GM19023 (cell line): ENCODE results near the gene DLGAP1.

Experiments
- ATAC-seq: cut with Tn5 transposase; IDR thresholded peaks from one replicate; pipeline ENCODE4 v1.9.1; 2021; ENCODE audit warnings: mild to moderate bottlenecking, moderate library complexity; ENCODE audit not compliant: unreplicated experiment

Gene DLGAP1

GRCh38 chr18:4245456-4245855 lies 209.7 kb downstream of the DLGAP1 start:
- no peak for ATAC-seq

GRCh38 chr18:4242431-4243161 lies 212.5 kb downstream of the DLGAP1 start:
- no peak for ATAC-seq

GRCh38 chr18:4241090-4241617 lies 214.0 kb downstream of the DLGAP1 start:
- ATAC-seq: no peak

- ATAC-seq: no peak
These were observed 216.1 kb downstream of the DLGAP1 start for GRCh38 chr18:4238966-4239365.

DNA sequence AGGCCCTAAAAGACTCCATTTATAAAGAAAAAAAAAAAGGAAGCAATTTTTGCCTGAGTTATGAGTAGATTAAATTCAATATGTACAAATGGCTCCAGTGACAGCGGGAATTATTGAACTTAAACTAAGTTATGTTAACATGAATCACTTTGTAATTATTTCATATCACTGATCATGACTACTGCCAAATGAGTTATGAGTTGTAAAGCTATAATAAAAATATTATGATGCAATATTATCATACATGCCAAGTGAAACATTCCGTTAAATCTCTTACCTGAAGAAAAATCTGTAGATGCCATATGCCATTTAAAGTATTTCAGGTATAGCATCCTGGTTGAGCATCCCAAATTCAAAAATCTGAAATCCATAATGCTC lies 217.5 kb downstream of the DLGAP1 start:
- no peak for ATAC-seq

GRCh38 chr18:4236940-4237663 lies 218.0 kb downstream of the DLGAP1 start:
- no peak for ATAC-seq

DNA sequence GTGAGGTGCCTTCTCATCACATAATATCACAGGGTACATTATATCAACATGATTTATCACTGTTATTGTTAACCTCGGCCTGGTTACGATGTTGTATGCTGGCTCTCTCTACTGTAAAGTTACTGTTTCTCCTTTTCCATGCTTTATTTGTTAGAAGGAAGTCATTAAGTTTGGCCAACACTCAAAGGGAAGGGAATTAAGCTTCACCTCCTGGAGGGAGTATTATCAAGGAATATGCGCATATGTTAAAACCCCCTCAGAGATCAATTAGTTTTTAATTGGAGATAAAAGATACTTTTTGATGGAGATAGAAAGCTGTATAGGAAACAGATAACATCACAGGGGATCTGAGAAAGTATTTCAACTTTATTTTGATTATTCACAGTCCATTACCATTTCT lies 221.6 kb downstream of the DLGAP1 start:
- no peak for ATAC-seq

DNA sequence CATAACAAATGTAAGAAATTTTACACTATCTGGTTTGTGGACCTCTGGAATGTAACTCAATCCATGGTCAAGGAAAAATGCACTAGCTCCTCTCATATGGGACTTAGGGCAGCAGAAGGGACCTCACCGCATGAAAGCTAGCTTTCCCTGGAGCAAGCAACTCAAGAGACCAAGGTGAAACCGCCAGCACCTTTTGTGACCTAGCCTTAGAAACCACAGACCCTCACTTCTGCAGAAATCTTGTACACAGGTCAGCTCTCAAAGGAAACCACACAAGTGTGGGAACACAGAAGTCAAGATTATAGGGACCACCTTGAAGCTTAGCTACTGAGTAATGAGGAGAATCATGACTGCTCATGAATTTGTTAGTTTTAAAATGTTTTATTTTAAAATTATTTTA lies 222.5 kb downstream of the DLGAP1 start:
- no peak for ATAC-seq

DNA sequence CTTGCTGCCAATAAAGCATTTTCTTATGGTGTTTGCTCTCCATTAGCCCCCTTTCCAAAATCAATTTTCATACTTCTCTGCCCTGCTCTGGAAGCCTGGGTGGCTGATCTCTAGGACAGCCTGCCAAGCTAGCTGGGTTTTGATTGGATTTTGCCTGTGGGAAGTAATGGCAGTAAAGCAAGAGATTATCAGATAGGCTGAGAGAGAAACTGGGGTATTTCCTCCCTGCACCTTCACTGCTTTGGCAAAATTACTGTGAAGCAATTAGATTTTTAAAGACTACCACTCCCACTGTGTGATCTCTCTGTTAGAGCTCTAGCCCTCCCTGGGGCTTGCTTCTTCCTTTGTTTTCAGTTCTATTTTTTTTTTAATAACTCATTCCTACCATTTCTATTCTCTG lies 223.8 kb downstream of the DLGAP1 start:
- ATAC-seq: no peak

DNA sequence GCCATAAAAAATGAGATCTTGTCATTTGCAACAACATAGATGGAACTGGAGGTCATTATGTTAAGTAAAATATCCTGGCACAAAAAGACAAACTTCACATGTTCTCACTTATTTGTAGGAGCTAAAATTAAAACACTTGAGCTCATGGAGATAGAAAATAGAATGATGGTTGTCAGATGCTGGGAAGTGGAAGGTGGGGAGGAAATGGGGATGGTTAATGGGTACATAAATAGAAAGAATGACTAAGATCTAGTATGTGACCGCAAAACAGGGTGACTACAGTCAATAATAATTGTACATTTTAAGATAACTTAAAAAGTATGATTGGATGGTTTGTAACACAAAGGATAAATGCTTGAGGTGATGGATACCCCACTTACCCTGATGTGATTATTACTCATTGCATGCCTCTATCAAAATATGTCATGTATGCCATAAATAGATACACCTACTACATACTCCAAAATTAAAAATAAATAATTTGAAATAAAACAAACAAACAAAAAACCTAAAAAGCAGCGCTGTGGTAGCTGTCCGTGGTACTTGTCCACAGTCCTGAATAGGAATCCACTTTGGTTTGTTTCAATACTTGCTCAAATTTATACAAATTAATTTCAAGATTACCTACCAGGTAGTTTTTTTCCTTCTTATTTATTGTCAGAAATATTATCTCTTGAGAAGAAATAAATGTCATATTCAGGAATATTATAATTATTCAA lies 224.5 kb downstream of the DLGAP1 start:
- no peak for ATAC-seq

GRCh38 chr18:4224031-4224704 lies 230.9 kb downstream of the DLGAP1 start:
- ATAC-seq: no peak

DNA sequence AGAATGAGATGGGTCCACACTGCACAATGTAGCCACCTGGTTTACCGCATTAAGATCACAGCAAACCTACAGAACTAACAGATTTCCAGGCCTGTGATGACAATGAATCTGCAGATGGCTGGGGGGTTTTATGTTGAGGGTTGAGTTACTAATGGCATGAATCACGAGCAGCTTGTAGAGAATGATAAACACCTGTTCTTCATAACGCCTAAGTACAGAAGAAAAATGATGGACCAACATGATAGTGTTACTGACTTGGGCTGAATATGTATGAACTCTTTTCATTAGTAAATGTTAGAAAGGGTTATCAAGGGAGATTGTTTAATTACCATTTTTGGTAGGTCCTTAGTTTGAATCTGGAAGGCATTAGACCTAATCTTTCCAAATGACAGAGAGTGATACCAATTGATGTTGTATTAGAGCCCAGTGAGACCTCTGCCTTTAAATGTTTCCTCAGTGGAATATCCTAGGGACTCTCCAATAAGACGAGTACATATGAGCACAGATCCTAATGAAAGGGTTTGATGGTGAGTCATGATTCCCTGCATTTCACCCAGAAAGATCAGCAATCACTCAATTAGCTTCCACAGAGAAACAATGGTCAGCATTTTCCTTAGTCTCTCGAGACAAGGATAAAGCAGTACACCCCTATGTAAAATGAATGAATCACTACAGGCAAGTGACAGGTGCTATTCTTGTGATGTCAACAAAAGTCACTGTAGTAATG lies 243.8 kb downstream of the DLGAP1 start:
- no peak for ATAC-seq

GRCh38 chr18:4208366-4208765 lies 246.7 kb downstream of the DLGAP1 start:
- no peak for ATAC-seq

DNA sequence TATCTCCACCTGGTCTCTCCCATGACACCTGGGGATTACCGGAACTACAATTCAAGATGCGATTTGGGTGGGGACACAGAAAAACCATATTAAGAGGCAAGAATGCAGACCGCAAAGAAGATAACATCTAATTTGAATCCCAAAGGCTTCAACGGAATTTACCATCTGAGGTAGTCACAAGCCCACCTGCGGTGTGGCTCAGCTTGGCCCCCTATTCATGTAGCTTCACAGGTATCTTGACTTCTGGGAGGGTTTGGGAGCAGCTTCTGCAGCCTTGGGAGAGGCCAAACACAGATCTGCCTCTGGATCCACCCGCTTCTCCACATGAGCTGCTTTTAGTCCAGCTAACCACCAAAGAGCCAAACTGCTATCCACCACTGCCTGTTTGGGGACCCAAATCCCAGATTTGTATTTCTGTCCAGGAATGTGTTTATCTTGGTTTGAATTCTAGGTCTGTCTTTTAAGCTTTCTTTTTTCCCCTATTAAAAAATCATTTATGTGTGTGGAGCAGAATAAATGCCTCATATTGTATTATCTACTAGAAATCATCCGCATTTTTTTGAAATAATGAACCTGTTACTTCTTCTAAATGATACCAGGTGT lies 247.6 kb downstream of the DLGAP1 start:
- no peak for ATAC-seq

GRCh38 chr18:4204438-4204720 lies 250.7 kb downstream of the DLGAP1 start:
- no peak for ATAC-seq

GRCh38 chr18:4203568-4204437 lies 251.3 kb downstream of the DLGAP1 start:
- no peak for ATAC-seq

GRCh38 chr18:4200399-4200798 lies 254.7 kb downstream of the DLGAP1 start:
- no peak for ATAC-seq

- ATAC-seq: no peak
These were observed 256.2 kb downstream of the DLGAP1 start for GRCh38 chr18:4198956-4199355.

DNA sequence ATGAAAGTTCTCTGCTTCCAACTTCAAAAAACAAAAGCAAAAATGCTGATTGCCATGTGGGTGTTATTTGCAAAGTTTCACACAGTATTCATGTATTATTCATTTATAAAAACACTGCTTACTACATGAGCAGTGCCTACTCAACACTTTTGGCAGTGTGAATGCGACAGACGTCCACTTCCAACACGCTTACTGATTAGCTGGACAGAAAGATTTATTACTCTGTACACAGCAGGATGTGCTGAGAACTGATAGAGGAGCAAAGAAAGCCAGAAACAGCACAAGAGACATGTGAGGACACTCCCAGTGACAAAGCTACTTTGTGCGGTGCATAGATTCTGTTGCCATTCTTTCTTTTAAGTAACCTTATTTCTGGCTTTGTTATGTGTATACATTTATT lies 258.8 kb downstream of the DLGAP1 start:
- no peak for ATAC-seq
